AG08395 (cell line): ENCODE measurements around the gene SERPINB3.
"Not testable (repeated sequence)": the region's sequence is repeated elsewhere in the genome, so short reads cannot be mapped to it uniquely, and the experiment has no call there.

Source experiments
- DNase-seq: peaks from one replicate; pipeline ENCODE4 v3.0.0; 2012; ENCODE audit warnings: mixed read lengths, low spot score

SERPINB3 gene

DNA sequence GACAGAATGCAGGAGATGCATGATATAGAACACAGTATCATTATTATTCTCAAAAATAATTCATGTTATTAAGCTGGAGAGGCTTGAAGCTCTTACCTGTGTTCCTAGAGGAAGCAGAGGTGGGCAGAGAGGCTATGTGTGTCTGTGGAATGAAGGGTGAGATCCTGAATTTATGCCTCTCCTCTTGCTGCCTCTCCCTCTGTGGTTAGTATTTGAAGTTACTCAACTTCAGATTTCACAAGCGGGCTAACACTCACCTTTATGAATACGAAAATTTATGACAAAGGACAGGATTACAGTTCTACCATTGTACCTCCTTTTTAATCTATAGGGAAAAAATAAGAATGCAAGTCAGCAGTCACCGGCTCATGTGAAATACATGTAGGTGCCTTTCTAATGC, at the start of gene SERPINB3:
Gene SERPINB3 (minus strand): TSS at position 144 of the 400 bp plus-strand sequence. CDS start 677 bp downstream, outside the sequence.
- DNase-seq = not testable (repeated sequence)

DNA sequence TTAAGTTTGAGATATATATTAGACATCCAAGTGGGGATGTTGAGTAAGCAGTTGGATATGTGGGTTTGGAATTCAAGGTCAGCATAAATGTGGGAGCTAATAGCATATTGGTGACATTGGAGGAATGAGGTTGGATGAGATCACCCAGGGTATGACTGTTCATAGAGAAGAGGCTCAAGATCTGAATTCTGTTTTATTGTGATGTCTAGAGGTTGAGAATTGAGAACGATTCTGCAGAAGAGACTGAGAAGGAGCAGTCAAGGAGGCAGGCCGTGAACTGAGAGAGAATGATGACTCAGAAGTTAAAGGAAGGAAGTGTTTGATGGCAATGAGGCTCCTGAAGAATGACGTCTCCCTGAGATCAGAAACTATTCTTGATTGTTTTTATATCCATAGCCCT, 47.0 kb upstream of the SERPINB3 start:
- DNase-seq = peak; percentile 37

DNA sequence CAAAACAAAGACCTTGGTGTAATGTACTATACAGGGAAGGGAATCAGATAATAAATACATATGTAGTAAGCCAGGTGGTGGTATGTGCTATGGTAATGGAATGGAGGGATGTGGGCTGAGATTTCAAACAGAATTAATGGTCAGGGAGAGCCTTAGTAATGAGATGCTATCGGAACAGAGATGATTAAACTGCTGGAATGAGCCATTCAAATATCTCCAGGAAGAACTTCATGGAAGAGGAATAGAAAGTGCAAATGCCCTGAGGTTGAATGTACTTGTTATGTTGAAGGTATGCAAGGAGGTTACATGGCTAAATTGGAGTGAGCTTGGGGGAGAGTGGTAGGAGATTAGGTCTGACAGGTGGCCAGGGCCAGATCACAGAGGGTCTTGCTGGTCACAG, 46.1 kb upstream of the SERPINB3 start:
- DNase-seq = no peak

DNA sequence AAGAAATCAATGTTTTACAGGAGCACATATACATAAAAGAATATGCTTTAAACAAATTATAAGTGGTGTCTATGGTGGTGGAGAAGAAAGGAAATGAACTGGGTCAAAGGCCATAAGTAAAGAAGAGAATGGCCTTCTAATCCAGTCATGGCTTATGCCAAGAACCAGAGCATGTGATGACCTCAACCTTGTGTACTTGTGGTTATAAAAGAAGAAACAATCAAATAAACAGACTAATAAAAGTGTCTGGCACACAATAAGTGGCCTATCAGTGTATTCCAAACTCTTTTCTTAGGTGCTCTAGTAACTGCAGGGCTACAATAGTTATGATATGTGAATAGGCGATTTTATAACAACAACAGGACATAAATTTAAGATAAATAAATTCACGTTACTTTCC, 43.7 kb upstream of the SERPINB3 start:
- DNase-seq = no peak

DNA sequence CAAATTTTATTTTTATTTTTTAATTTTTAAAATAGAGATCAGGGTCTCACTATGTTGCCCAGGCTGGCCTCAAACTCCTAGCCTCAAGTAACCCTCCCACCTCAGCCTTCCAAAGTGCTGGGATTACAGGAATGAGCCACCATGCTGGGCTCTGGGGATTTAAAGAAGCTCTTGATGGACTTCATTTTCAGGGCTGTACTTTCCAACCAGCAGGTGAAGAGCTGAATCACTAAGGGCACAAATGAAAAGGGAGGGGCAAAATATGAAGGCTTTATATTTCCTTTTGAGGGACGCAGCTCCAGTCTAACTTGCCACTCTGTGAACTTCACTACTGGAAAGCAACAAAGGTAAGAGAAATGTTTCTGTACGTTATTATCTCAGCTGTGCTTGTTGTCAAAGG, 41.0 kb upstream of the SERPINB3 start, which contains the start of gene SERPINB11:
Gene SERPINB11 (plus strand): TSS at position 301 of the 400 bp plus-strand sequence. CDS start 7,234 bp downstream, outside the sequence.
- no peak for DNase-seq

DNA sequence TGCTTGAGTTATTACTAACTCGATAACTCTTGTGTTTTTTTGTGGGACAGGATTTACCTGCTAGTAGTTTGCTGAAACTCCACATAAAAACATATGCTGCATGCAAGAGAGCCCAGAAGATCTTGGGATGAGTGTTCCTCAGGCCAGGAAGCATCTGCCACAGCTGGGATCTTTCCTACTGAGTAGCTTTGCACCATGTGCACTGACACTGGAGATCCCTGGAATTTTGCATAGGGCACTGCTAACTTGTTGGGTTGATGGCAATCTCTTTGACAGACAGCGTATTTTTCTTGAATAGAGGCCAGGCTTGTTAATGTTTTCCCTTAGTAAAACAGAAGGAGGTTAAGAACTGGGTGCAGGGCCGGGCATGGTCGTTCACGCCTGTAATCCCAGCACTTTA, 40.3 kb upstream of the SERPINB3 start:
- DNase-seq = no peak

DNA sequence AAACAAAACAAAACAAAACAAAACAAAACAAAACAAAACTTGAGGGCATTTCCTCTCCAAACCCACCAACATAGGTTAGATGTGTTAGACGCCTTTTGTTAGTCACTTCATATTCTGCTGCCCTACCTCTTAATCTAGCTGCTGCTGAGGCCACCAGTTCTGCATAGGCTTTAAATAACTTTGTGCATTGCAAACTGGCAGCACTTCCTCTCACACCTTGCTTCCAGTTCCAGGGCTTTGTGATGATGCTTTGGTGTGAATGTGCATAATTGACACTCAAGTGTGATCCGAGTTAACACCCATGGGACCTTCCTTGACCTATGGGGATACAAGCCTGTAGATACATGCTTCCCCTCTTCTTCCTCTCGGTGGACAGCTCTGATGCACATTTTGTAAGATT, 38.8 kb upstream of the SERPINB3 start:
- DNase-seq = no peak

DNA sequence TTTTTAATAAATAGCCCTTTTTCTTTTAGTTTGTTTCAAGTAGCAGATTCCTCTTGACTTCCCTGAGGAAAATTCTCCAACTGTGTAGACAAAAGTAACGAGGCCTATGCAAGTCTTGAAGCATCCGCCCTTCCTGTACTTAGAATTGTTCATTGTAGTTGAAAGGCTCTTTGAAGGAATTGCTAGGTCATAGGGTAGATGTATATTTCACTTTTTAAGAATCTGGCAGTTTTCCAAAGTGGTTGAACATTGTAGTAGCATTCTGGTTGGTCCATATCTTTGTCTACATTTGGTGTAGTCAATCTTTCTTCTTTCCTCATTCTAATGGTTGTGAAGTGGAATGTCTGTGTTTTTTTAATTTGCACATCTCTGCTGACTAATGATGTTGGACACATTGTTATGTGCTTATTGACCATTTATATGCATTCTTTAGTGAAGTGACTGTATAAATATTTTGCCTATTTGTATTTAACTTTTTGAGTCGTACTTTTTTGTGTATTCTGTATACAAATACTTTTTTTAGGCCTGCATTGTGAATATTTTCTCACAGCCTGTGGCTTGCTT, 35.5 kb upstream of the SERPINB3 start:
- peak; percentile 23 for DNase-seq

DNA sequence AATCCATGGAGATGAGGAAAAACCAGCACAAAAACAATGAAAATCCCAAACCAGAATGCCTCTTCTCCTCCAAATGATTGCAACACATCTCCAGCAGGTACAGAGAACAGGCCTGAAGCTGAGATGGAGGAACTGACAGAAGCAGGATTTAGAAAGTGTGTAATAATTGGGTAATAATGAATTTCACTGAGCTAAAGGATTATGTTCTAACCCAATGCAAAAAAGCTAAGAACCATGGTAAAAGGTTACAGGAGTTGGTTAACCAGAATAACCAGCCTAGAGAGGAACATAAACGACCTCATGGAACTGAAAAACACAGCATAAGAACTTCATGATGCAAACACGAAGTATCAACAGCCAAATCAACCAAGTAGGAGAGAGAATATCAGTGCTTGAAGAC, 27.4 kb upstream of the SERPINB3 start:
- DNase-seq = no peak

DNA sequence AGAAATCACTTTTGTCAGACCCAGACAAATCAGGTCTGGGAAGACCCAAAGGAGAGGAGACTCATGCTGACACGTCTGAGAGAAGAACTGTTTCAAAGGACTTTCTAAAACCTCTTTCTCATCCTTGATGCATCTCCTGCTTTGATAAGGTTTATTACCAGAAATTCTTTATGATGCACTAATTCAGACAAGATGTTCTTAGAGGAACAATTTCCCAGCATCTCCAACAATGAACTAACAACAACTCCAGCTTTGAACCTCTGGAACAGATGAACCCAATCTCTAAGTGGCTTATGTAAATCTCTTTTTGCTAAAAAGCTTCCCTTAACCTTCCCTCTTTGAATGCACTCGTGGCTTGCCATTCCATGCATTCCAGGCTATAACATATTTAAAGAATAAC, 25.2 kb upstream of the SERPINB3 start:
- DNase-seq = no peak

DNA sequence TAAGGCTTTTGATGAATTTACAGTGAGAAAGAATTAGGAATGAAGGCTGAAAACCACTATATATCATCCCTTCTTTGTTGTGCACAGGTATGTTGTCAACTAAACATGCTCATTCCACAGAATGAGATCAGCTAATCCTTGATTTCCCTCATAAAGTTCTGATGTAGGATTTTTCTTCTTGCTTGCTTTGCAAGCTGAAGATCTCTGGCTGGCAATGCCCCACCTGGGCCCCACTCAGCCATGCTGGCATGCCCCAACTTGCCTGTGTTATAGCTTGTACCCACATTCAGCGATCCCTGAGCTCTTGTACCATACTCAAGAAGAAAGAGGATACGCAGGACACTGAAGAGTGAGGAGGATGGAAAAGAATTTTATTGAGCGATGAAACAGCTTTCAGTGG, 23.0 kb upstream of the SERPINB3 start:
- DNase-seq = no peak

DNA sequence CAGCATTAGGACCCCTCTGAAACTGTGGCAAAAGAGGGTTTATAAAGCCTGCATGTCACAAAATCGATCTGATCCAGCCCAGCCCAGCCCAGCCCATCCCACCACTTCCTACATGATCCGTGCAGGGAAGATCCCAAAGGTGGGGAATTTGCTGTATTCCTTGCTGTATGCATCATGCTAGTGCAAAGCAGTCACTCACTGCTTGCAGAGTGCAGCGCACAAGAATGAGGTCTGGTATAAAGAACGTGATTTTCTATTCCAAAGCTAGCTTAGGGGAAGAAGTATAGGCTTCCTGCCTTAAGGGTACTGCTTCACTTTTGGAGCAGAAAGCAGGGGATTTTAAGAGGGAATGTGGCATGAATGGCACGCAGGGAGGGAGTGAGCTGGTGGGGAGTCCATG, 22.2 kb upstream of the SERPINB3 start:
- DNase-seq = no peak

DNA sequence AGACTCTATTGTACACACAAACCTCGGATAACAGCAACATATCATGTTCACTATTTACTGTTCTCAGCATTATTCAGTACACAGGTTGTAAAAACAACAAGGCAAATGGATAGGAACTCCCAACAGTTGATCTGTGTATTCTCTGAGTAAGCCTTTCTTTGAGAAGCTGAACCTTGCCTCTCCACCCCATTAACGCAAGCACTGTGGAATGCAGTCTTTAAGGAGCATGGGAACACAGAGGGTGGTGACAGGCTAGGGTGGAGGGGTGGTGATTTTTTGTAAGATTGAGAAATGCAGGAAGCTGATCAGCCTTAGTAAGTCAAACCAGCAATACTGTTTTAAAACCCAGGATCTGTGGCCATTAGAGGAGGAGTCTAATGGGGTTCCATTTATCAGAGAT, 21.5 kb upstream of the SERPINB3 start:
- peak; percentile 82 for DNase-seq

DNA sequence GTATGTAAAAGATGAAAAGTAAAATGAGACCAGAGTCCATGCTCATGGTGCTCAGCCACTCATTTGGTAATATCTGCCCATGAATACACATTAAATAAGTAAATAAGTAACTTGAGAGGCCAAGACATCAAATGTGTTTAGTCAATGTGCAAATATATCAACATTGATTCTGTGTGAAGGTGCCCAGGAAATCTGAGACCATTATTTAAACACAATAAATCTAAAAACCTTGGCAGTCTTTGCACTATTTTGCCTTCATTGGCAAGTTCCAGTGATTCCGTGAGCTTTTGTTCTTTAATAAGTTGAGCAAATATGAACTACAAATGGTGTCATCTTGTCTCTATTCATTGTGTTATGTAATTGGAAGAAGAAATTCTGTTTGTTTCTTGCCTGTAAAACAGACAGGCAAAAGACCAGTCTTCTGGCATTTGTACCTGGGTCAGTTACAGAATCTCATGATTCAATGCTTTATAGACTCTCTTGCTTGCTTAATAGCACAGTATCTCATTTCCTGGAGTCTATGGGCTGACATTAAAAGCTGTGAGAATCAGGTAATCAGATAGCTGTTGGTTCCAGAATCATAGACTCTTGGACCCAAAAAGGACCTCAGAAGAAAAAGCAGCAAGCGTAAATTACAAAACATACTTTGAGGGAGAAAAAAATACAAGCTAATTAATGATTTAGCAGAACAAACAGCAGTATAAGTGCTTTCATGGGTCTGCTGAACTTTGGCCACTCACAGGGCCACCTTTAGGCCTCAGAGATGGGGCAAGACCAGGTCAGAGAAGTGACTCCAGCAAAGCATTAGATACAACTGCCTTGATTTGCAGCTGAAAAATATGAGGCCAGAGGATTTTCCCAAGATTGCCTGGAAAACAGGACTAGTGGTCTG, 20.0 kb upstream of the SERPINB3 start:
- DNase-seq = no peak

DNA sequence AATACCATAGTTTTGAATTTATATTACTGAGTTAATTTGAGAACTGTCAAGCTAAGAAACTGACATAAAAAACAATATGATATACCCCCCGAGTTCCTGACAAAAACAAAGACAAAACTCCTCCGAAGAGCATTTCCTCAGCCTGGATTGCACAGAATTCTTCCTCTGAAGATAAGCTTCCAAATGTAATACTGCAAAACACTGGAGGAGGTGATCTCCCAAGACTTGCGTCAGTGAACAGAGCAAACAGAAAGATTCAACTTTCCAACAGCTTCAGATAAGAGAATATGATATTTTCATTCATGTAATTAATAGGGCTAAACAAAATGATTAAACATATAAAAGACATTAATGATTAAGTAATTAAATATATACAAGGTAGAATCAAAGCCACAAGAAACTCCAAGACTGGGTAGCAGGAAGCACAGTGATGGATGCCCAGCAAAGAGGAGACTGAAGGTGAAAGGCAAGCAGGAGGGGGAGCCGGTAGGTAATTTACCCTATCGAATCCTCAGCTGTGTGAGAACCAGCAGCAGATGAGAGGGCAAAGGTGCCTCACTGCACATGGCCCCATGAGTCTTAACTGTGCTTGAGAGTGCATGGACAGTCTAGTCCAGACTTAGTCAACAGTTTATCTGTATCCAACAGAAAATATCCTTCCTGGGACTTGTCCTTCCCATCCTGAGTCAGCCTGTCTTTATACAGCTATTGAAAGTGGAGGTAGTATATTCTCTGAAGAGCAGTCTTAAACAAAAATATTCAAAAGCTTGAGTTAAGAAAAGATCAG, 18.3 kb upstream of the SERPINB3 start:
- no peak for DNase-seq

DNA sequence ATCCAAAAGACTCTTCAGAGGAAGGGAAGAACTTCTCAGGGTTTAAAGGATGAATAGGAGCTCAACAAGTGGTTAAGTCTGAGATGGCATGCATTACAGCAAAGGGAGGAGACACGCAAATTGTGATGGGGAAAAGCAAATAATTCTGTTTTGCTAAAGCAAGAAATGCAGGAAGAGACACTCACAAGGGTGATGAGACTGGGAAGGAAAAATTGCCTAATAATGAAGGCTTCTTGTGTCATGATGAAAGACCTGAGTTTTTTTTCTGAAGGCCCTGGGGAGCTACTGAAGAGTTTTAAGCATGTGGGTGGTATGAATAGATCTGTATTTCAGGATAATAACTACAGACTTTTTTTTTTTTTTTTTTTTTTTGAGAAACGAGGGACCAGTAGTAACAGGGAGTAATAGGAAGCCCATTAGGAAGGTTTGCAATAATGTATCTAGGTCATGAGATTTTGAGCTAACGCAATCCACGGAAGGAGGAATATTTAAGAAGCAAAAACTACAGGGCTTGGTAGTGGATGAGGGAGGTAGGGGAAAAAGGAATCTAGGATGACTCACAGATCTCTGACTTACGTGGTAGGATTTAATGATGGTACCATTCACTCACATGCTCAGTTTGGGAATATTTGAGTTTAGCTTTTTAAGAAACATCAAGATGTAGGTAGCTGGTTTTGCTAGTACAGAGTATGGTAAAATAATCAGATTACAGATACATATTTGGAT, 16.0 kb upstream of the SERPINB3 start:
- DNase-seq = no peak

DNA sequence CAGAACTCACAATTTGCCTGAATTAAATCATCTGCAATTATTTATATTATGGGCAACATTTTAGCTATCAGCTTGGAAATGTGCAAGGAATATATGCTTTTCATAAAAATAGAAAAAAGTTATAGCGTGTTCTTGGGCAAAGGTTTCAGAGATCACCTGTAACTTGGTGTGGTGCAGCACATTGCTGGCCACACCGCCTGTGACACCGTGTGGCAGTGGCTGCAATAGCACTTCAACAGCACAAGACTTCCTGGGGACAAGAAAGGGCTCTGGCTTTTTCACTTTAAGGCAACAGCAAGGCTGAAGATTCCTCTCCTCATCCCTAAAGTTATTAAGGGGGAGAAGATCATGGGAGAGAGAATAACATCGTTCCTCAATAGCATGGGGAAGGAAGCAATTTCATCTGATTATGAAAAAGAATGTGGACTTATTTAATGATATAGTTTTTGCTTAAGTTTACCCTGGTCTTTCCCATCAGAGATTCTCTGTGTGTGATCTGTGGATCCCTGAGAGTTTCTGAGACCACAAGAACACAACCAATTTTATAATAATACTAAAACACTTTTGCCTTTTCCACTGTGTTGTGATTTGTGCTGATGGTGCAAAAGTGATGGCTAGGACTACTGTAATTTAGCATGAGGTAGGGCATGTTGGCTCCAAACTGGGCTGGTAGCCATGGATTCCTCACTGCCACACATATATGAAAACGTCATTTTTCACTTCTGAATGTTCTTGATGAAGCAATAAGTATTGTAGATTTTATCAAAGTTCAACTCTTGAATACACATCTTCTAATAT, 15.0 kb upstream of the SERPINB3 start:
- no peak for DNase-seq

DNA sequence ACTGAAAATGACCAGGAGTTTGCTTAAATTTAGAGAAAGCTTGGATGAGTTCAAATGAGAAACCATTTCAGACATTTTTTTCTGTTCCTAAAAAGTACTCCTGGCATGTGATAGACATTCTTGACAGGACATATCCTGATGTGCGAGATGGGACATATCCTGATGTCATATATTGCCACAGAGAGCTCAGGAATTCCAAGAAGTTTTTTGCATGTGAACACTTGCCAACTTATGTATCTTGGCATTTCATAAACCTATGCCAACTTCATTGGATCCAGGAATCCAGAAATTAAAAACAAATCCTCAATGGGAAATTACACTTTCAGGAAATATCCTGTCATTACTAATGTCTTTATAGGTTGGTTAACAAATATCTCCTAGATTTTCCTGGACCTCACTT, 2.9 kb upstream of the SERPINB3 start:
- DNase-seq = no peak

DNA sequence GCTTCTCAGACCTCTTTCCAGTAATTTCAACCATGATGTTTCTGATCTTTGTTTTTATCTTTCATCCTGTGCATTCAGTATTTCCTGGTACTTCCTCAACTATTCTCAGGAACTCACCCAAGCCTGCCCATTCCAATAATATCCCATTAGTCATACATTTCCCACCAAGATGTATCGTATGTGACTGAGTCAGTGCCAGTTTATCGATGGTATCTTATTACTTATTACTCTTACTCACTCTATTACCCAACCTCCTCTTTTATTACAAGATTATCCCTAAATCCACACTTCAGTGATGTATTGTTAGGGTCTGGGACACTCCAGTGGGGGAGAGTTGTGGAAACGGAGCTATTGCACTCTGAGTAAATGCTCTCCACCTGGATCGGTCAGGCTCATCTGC, 2.8 kb downstream of the SERPINB3 start:
- DNase-seq = not testable (repeated sequence)

DNA sequence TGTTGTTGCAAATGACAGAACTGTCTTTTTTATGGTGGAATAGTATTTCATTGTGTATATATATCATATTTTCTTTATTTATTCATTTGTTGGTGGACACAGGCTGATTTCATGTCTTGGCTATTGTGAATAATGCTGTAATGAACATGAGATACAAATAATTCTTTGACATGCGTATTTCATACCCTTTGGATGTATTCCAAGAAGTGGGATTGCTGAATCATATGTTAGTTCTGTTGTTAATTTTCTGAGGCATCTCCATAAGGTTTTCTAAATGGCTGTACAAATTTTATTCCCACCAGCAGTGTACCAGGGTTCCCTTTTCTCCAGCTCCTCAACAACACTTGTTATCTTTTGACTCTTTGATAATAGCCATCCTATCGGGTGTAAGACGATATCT, 11.4 kb downstream of the SERPINB3 start:
- not testable (repeated sequence) for DNase-seq

DNA sequence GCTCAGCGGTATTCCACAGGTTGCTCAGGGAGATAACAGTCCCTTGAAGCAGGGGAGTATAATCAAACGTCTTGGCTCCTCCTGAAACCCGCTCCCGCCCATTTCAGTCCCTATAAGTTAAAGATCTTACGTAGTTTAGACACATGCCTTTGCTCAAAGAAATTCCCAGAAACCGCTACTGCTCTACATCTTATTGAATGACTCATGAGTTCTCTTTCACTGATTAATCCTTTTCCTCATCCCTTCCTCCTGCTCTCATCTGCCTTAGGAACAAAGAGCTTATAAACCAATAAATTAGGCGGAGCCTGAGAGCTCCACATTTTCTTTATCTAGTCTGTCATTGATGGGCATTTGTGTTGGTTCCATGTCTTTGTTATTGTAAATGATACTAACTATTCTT, 13.5 kb downstream of the SERPINB3 start:
- no peak for DNase-seq
